Prostate gland (tissue), 2 donors: ENCODE results near the gene UGT2B10. TPM values are rescaled to one million over a fixed set of nuclear protein-coding genes. Genes with fewer than 3 reads are reported as not detected.

ENCODE experiments used
- DNase-seq: peaks from one replicate; pipeline ENCODE4 v3.0.0-alpha.2; 2019; ENCODE audit warnings: low spot score
- H3K27ac ChIP-seq, 2 donors: fragments of 200-600 bp; sonication (generic); 2 replicates each; pipeline ENCODE4 v1.5.1; 2017 to 2019
- H3K27me3 ChIP-seq: fragments of 200-600 bp; sonication (generic); replicated peaks from 2 replicates; pipeline ENCODE4 v1.5.1; 2019; ENCODE audit not compliant: insufficient read depth
- H3K36me3 ChIP-seq, 2 donors: fragments of 200-600 bp; sonication (generic); 1 replicate in 1 of 2; 2 replicates in 1 of 2; pipeline versions ENCODE4 v1.5.1 to v1.8.1; 2017 to 2019
- H3K4me1 ChIP-seq: fragments of 200-600 bp; sonication (generic); replicated peaks from 2 replicates; pipeline ENCODE4 v1.5.1; 2019
- H3K4me3 ChIP-seq, 2 donors: fragments of 200-600 bp; sonication (generic); 2 replicates each; pipeline ENCODE4 v1.5.1; 2017 to 2019
- H3K9me3 ChIP-seq: fragments of 200-600 bp; sonication (generic); 2 replicates; pipeline ENCODE4 v1.5.1; 2017
- POLR2A ChIP-seq: fragments of 450-650 bp; IDR thresholded peaks from one replicate; pipeline ENCODE4 v1.6.1; 2016; ENCODE audit warnings: antibody characterized with exemption, mild to moderate bottlenecking
- POLR2AphosphoS5 ChIP-seq: sonication (generic); formaldehyde crosslinking; IDR thresholded peaks from one replicate; pipeline ENCODE4 v1.6.1; 2017; ENCODE audit warnings: antibody characterized with exemption
- WGBS: methylation state at CpG from one replicate; pipeline ENCODE4 v1.1.5; 2018; 5-methylcytosine and 5-hydroxymethylcytosine counted together
- intact Hi-C: fragments of 100-400 bp; cut with DNase I; formaldehyde crosslinking; loops from one replicate; pipeline ENCODE4 v1.14.2; 2022
- small RNA-seq, 2 donors: library from RNA; depleted of rRNA; stranded (forward); fragments of <200 nt; gene quantifications; one replicate each; pipeline ENCODE3, GENCODE V24; 2016
- total RNA-seq, 2 donors: library from RNA; depleted of rRNA; stranded (reverse); fragments of >200 nt; gene quantifications; one replicate each; pipeline ENCODE4 v1.1.0, GENCODE V29; 2016
- TF ChIP-seq, protein P1 (sequence below), 4 experiments: fragments of 200-600 bp in 2 of 4; fragments of 450-650 bp in 2 of 4; sonication (generic) in 2 of 4; IDR thresholded peaks; 1 replicate in 3 of 4; 2 replicates in 1 of 4; pipeline ENCODE4 v1.5.1; 2016 to 2019; ENCODE audit warnings: antibody characterized with exemption in 4 of 4, mild to moderate bottlenecking in 2 of 4, moderate library complexity in 2 of 4

Gene UGT2B10
- total RNA-seq, 2 donors from 2014 or later = not detected

DNA sequence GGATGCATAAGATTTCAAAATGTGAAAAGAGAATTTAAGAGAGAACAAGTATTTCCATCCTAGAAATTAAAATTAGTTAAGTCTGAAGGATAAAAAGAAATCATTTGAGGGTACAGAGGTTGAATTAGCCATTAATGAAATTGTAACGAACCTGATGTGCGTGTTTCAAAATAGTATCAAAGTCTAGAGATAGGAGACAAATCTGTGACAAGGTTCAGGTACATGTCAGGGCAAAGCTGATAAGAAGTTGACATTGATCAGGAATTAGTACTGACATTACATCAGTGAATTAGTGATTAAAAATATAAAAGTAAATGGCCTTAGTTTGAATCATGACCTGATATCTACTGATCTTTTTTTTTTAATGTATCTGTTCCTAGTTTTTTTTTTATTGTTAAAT, 62.3 kb downstream of the UGT2B10 start:
- intact Hi-C loops = no loop called here

More for the DNA sequence above, 62.3 kb downstream of the UGT2B10 start:
- WGBS = 93% methylated on average over 2 of the region's 2 CpGs
- H3K4me1 ChIP-seq = no peaks in the 10 kb centered on the region
- no peaks in the 10 kb centered on the region for H3K36me3 ChIP-seq
- H3K9me3 ChIP-seq = no peaks in the 10 kb centered on the region
- TF ChIP-seq POLR2AphosphoS5 = no peak
- TF ChIP-seq, protein P1, sequence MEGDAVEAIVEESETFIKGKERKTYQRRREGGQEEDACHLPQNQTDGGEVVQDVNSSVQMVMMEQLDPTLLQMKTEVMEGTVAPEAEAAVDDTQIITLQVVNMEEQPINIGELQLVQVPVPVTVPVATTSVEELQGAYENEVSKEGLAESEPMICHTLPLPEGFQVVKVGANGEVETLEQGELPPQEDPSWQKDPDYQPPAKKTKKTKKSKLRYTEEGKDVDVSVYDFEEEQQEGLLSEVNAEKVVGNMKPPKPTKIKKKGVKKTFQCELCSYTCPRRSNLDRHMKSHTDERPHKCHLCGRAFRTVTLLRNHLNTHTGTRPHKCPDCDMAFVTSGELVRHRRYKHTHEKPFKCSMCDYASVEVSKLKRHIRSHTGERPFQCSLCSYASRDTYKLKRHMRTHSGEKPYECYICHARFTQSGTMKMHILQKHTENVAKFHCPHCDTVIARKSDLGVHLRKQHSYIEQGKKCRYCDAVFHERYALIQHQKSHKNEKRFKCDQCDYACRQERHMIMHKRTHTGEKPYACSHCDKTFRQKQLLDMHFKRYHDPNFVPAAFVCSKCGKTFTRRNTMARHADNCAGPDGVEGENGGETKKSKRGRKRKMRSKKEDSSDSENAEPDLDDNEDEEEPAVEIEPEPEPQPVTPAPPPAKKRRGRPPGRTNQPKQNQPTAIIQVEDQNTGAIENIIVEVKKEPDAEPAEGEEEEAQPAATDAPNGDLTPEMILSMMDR (IDR thresholded peaks at IDR 0.05) = no peak
- no peak for TF ChIP-seq POLR2A
- H3K4me3 ChIP-seq = no peak overlapping the region
- DNase-seq = no peak
- H3K27ac ChIP-seq = no peak overlapping the region
- no peaks in the 10 kb centered on the region for H3K27me3 ChIP-seq

Small RNA genes lying within 50 kb of the gene (small RNA-seq; reads per million reads assigned to genes)
- gene AC021146.4 (0 reads per million in 2 donors), gene AC021146.9 (0 reads per million in 2 donors)

Other genes starting within 250 kb of the UGT2B10 start
- under 1 TPM in 1 of 2 donors, not detected in 1; 0.23 TPM for gene UGT2B17, start 239.7 kb upstream of the UGT2B10 start, total RNA-seq
- gene UGT2B15, start 145.3 kb upstream of the UGT2B10 start, total RNA-seq = under 1 TPM in 1 of 2 donors, not detected in 1; 0.41 TPM
- not detected for gene UGT2A3, start 135.8 kb downstream of the UGT2B10 start, total RNA-seq